NCI-H2196 treated with DMSO at 0.1 percent for 48 hours (cell line): ENCODE results near the gene SETD5.
"Not testable (repeated sequence)": the region's sequence is repeated elsewhere in the genome, so short reads cannot be mapped to it uniquely, and the experiment has no call there.

Experiments
- DNase-seq: peaks from one replicate; lab custom pipeline; 2025; ENCODE audit not compliant: unreplicated experiment; lab: John Stamatoyannopoulos, UW

Gene SETD5

DNA sequence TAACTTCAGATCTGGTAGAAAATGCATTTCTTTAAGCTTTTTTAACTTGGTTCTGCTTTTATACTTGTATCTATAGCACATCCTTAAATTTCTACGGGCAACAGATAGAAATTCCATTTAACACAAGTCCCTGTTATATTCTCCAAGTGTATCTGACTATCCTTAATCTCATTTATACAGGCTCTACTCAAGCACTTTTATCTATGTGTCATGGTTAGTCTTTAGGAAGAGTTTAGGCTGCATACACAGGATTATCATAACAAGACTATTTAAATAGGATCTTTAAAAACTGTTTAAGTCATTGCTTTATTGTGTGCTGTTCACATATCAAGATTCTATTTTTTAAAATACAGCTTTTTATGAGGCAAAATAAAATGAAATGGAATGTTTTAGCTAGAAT, 52.7 kb downstream of the SETD5 start:
- no peak for DNase-seq

DNA sequence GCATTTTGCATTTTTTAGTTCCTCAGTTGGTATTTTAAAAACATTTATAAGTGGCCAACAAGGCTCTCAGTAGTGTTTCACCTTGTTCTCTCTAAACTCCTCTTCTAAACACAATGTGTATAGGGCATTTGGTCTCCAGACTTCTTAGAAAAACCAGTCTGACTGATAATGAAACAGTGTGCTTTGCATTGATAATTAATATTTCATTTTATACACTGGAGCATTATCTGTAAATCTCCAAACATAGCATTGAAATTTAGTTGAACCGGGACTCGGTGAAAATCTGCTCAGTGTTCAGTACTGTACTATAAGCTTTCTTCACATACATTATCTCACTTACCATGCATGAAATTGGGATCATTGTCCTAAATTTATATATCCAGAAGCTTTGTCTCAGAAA, 53.6 kb downstream of the SETD5 start:
- no peak for DNase-seq

DNA sequence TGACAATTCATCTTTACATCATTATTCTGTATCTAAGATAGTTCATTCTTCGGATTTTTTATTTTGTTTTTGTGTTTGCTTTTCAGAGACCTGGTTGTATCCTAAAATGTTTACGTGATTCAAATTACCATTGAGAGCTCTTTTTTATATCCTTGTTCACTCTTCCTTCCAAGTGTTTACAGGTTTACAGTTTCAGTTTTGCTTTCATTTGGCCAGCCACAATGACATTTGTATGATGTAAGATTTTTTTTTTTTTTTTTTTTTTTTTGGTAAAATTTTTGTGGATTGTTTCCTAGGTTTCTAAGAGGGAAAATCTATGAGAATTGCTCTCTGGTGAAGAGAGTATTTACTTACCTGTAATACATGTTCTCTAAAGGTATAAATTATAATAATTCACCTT, 55.0 kb downstream of the SETD5 start:
- DNase-seq, result no peak

DNA sequence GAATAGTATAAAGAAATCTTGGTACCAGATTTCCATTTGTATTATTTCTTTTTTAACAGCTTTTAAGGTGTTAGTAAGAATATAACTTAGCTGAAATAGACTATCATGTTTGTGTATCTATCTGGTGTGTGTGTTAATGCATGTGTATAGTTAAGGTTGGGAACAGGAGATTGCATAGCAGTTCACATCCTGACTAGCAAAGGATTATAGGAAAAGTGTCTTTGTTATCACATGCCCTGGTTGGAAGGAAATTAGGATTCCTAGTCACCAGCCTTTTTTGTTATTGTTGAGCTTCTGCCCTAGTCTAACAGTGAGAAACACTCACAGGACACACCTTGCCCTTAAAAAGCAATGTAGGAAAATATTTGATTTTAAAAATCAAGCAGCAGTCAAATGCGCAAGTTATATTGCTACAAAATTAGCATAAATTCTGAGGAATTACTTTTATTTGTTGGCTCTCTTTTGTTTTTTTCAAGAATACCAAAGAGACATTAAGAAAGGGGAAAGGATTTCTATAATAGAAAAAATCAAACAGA, 58.2 kb downstream of the SETD5 start:
- DNase-seq, result no peak

DNA sequence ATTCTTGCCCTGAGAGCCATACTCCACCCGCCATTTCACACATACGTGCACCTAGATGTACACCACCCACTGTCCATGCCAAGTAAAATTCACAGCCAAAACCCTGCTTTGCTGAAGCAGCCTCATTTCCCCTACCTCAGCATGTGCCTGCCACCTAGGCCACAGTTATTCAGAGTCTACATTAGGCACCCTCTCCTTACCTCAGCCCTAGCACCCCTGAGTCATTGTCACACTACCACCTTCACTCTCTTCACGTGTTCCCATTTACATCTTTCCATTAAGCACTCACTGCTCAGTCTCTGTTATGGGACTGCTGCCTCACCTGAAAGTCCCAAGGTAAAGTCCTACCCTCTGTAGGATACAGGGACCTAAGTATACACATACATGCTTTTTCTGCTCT, 70.0 kb downstream of the SETD5 start:
- no peak for DNase-seq

DNA sequence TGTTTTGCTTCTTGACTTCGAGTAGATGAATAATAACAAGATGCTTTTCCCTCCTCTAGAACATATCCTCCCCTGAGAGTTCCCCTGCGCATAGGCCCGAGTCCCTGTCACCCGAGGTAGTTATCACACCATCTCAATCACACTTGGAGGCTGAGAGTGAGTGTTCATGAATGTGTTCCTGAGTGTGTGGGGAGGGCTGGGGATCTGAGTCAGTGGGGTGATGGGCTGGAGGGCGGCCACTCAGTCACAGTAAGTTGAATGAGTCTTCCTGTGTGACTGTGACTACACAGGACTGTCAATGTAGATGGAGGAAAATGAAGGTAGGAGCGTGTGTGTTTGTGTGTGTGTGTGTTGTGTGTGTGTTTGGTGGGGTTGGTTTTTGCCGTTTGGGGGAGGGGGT, 71.0 kb downstream of the SETD5 start:
- DNase-seq, result no peak

DNA sequence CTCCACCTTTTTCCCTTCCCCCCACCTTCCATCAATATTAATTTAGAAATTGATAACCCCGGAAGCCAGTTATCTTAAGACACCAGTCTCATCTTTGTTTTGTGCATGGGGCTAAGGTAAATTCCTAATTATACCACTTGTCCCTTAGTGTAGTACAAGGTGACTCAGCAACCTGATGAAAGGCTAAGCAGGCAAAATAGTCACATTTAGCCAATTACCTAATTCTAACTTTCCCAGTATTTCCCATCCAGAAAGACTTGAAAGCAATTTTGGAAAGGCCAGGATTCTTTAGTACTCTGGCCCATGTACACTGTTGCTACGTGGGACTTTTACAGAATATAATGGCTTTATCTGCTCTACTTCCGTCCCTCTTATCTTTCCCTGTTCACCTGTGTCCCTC, 72.6 kb downstream of the SETD5 start:
- DNase-seq, result no peak

DNA sequence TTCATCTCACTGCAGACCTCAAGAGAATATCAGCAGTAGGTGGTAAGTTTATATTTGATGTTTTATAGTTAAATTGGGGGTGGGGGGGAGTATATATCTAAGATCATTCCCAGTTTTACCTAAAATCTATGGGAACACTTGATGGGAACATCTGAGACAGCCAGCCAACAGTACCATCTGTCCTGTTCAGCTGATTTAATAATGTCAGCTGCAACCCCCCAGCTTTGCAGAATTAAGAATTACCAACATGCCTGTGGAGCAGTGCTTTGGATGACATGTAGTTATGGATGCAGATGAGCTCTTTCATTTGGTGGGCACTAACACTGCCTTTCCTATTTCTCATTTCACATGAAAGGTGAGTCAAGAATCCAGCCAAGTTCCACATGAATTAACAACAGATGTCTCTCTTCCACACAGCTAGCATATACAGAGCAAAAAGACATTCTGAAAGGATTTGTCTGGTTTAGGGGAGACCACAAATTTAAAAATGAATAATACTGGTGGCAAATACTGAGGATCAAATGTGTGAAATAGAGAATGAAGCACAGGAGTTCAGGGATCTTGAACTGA, 76.2 kb downstream of the SETD5 start:
- no peak for DNase-seq

DNA sequence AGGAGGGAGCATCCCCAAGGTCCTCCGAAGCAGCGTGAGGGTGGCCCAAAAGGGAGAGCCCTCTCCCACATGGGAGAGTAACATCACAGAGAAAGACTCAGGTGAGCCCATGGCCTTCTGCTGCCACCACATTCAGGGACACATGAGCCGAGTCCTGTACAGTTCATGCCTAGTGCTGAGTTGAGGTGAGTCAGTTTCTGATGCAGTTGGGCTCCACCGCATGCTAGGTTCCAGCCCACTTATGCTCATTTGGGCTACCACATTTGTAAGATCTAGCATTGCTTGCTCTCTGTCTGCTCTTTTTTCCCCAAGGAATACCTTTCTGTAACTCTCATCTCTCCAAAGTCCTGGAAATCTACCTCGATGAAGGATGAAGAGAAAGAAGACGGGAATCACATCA, 77.1 kb downstream of the SETD5 start:
- no peak for DNase-seq

DNA sequence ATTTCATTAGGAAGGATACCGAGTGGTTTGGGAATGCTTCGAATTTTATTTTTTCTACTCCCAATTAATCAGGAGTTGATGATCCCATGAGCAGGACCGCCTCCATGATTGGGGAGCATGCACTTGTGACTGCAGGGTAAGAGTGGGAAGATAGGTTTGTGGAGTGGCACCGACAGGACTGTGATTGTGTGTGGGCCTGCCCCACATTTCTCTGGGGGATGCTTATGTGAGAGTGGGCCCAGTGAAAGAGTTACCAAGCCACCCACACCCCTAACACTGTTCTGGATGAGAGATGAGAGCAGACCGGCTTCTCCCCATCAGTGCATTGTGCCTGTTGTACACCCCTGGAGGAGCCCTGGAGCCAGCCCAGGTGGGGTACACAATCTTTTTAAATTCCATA, 79.5 kb downstream of the SETD5 start:
- no peak for DNase-seq

DNA sequence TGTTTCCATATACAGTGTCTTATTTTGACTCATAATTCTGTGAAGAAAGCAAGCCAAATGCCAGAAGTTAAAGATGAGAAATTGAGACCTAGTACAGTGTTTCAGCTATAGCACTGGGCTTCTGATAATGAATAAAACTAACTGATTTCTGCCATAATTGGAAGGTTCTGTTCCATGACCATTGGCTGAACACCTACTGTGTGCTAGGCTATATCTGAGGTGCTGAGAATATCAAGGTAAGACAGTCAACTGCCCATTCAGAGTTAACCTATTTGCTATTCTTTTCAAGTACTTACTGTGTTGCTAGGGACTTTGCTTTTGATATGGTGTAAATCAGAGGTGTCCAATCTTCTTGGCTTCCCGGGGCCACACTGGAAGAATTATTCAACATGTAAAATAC, 82.8 kb downstream of the SETD5 start:
- DNase-seq, result no peak

DNA sequence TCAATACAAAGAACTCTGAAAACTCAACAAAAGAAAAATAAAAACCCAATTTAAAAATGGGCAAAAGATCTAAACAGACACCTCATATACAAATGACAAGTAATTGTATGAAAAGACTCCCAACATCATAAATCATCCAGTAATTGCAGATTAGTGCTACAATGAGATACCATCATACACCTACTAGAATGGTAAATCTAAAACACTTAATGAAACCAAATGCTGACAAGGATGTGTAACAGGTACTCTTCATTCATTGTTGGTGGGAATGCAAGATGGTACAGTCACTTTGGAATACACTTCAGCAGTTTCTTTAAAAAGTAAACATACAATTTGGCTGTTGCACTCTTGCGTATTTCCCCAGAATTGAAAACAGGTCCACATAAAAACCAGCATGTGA, 87.8 kb downstream of the SETD5 start:
- no peak for DNase-seq

DNA sequence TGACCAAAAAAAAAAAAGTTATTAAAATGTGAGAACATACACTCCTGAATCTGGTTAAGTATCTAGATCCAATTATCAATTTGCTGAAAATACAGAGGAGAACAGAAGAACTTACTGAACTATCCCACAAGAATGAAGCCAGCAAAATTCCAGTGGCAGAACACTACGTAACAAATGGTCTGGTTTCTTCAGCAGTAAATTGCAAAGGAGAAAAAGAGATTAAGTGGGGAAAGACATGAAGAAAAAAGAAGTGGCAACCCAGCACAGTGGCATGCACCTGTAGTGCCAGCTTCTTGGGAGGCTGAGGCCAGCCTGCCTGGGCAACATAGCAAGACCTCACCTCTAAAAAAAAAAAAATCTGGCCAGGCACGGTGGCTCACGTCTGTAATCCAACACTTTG, 94.1 kb downstream of the SETD5 start:
- no peak for DNase-seq

DNA sequence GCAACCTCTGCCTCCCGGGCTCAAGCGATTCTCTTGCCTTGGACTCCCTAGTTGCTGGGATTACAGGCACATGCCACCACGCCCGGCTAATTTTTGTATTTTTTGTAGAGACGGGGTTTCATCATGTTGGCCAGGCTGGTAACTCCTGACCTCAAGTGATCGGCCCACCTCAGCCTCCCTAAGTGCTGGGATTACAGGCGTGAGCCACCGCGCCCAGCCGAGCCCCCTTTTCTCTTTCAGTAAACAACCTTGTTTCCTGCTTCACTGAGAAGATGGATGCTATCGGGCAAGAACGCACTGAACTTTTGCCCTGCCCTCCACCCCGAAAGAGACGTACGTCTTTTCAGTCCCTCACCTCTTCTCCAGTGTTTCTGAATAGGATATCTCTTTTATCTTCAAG, 96.6 kb downstream of the SETD5 start:
- DNase-seq, result not testable (repeated sequence)

DNA sequence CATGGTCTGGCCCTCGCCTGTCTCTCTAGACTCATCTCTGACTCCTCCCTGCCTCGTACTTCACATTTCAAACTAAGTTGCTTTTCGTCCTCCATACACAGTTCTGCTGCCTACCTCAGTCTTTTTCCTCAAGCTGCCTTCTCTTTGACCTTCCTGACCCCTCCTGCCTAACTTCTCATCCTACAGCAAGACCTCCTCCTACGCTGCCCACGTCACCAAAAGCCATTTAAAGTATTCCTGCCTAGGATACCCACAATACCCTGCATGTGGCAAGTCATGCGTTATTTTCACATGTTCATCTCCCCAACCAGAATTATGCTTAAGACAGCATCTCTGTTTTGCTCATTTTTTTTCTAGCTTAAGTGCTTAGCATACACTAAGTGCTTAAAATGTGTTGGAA, 99.5 kb downstream of the SETD5 start:
- no peak for DNase-seq

DNA sequence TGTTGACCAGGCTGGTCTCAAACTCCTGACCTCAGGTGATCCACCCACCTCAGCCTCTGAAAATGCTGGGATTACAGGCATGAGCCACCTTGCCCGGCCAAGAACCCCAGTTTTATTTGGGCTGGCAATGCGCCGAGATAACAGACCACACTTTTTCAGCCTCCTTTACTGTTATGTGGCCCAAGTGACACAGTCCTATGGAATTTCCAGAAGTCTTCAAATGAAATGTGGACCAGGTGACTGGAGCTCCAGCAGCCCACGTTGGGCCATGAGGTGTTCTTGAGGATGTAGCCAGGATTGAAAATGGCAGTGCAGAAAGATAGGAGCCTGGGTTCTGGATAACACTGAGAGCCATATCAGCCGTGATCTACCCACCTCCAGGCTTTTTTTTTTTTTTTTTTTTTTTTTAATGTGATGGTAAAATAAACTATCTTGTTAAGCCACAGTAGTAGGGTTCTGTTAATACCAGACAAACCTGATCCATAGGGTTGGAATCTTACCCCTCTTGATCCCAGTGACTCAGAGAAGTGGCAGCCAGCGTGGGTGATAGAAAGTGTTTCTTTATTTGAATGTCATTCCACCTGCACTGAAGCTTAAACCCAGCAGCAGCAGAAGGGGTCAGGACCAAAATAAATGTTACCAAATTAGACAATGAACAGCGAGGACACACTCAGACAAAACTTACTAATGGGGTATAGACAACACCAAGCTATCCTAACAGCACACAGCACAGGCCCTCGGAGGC, 100.6 kb downstream of the SETD5 start:
- DNase-seq, result no peak

DNA sequence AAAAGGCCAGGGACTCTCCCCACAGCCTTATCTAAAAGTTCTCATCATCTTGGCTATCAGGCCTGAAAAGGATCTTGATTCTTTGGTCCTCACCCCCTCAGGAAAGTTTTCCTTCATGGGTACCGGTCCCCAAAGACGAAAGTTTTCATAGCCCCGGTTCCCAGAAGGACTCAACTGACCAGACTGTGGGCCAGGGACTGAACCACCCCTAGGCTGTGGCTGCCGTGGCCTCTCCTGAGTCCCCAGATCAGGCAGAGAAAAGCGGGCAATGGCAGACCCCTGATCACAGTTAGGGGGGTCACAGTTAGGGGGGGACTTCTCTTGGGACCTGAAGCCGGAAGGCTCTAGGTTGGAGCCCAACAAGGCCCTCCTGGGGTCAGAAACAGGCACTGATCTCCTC, 101.4 kb downstream of the SETD5 start:
- DNase-seq, result no peak

DNA sequence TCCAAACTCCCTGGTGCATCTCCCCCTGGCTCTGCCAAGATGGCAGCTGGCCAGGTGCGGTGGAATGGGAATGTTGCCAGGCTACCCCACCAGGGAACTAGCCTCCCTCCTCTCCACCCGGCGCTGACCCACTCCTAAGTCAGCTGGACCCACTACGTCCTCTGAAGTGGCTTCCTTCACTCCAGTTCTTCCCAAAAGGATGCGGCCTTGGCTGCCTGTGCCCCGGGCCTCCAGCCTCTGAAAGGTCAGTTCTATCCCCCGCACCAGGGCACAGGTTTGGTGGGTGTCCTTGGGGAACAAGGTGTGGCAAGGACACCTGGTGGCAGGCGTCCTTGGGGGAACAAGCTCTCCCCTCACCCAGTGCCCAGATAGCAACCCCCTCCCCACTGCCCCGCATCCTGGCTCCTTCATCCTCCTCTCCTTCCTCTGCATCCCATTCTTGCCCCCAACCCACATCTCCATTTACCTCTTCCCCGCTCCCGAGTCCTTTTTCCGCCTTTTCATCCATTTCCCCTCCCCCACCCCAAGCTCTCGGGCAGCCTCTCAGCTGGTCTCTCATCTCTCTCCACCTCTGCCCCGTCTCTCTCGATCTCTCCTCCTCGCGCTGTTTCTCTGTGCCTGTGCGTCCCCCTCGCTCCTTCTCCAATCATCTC, 102.2 kb downstream of the SETD5 start:
- no peak for DNase-seq

DNA sequence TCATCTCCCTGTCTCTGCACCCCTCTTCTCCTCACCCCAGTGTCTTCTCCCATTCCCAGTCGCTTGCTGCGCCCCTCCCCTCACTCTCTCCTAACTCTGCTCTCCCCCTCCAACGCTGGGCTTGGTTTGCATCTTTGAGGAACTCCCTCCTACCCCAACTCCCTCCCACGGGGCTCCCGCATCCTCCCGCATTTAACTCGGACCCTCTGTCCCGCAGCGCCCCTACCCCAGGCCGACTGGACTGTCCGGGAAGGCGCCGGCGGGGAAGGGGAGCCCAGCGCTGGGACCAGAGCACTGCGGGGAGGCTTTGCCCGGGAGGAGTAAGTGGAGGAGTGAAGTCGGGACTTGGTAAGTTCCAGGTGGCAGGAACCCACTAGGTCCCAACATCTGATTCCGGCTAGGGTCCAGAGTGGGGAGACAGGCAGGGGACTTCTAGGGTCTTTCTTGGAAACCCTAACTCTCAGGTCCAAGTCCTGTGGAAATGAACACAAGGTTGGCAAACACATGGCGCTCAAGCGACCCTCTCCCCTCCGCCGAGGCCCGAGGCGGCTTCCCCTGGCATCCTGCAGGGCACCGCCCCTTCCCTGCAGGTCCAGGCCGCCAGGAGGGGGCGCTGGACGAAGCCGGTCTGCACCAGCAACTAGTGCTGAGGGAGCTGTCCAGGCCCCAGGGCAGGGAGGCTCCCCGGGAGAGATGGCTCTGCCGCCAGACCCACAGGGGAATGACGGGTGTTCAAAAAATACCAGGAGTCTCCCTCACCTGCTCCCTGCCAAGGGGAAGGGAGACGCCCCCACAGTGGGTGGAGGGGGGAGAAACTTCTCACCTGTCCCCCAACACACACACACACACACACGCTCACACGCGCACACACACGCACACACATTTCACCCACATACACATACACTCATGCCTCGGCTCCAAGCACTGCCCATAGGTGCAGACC, 103.0 kb downstream of the SETD5 start:
- DNase-seq, result no peak

DNA sequence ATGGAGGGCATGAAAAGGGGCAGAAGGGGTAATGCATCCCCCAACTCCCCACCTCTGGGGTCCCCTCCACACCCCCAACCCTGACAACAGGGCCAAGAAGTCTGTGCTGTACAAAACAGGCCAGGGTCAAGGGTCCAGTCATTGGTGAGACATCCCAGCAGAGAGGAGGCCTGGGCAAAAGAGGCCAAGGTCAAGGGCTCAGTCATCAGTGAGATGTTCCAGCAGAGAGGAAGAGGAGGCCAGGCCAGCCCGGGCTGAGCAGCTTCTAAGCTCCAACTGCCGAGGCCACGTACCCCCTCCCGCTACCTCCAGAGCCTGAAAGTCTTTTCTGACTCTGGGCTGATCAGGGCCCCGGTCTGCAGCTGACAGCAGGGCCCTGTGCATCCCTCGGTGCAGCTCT, 103.8 kb downstream of the SETD5 start:
- no peak for DNase-seq

DNA sequence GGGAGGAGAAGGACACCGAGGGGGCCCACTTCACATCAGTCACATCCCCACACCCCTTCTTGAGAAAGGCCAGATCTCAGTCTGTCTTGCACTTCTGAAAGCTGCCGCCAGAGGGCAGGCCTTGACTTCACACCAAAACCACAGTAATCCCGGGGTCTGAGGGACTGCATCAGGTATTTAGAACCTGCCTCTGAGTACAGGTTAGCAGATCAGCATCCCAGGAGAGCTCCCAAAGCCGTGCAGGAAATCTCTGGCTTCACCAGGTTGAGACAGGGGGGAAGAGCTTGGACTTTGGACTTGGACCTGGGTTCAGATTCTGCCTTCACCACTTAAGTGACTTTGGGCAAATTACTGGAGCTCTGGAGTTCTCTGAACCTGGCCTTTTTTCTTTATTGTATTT, 105.9 kb downstream of the SETD5 start:
- DNase-seq, result peak; percentile 5
